Lower leg skin (tissue), 4 donors: ENCODE measurements around the gene COPZ2. TPM values are rescaled to one million over a fixed set of nuclear protein-coding genes. Genes with fewer than 3 reads are reported as not detected.

Experiments
- DNase-seq, 2 donors: peaks; one replicate each; pipeline ENCODE4 v3.0.0-alpha.2; 2019; ENCODE audit warnings: low spot score in 2 of 2
- H3K4me3 ChIP-seq: fragments of 200-600 bp; sonication (generic); 2 replicates; pipeline ENCODE4 v1.5.1; 2017; ENCODE audit warnings: mild to moderate bottlenecking, low read depth; ENCODE audit not compliant: poor library complexity, severe bottlenecking
- POLR2A ChIP-seq, 2 donors: fragments of 450-650 bp; IDR thresholded peaks; one replicate each; pipeline ENCODE4 v1.6.1; 2016 to 2017; ENCODE audit warnings: antibody characterized with exemption in 2 of 2, mild to moderate bottlenecking in 1 of 2, moderate library complexity in 1 of 2
- WGBS, 2 donors: methylation state at CpG; one replicate each; pipeline ENCODE4 v1.1.5; 2018; 5-methylcytosine and 5-hydroxymethylcytosine counted together
- intact Hi-C: fragments of 100-400 bp; cut with DNase I; formaldehyde crosslinking; loops from one replicate; pipeline ENCODE4 v1.15.0; 2023; ENCODE audit warnings: low total_unique reads
- total RNA-seq, 4 donors: library from RNA; depleted of rRNA; stranded (reverse); fragments of >200 nt; gene quantifications; one replicate each; pipeline ENCODE4 v1.1.0, GENCODE V29; 2016
- TF ChIP-seq, protein P1 (sequence below), 3 donors: fragments of 450-650 bp; IDR thresholded peaks; one replicate each; pipeline ENCODE4 v1.5.1; 2016; ENCODE audit warnings: antibody characterized with exemption in 3 of 3, mild to moderate bottlenecking in 3 of 3, moderate library complexity in 2 of 3

Gene COPZ2
- total RNA-seq, 4 donors from 2014 or later: 9.1 to 16.9 (median 12.9) TPM

DNA sequence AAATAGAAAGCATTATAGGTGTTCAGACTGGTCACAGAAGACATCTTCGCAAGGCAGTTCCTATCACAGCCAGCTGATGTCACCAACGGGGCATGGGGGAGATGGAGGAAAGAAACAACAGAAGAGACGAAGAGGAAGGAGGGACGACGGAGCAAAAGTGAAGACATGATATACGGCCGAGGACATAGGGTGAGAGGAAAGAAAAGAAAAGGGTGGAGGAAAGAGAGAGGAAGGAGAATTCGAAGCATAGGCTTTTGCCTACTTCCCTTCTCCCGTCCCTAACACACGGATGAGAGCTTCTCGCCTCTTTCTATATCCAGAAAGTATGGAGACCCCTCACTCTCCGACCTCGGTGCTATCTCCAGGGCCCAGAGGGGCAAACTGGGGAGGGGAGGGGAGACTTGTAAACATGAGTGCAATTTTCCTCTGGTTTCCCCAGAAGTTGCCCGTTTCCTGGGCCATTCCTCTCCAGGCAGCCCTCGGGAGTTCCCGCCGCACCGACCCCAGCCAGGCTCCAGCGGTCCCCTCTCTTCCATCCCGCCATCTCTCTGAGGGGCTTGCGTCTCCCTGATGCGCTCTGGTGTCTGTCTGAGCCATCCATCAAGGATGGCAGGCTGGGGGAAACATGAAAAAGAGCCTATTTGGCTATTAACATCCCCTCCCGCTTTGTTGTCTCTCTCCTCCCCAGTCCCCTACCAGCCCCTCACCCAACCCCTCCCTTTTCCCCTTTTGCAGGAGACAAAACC, 26.0 kb downstream of the COPZ2 start:
- WGBS, 2 donors: 7 to 8% methylated on average over 23 of the region's 23 CpGs
- TF ChIP-seq, protein P1, sequence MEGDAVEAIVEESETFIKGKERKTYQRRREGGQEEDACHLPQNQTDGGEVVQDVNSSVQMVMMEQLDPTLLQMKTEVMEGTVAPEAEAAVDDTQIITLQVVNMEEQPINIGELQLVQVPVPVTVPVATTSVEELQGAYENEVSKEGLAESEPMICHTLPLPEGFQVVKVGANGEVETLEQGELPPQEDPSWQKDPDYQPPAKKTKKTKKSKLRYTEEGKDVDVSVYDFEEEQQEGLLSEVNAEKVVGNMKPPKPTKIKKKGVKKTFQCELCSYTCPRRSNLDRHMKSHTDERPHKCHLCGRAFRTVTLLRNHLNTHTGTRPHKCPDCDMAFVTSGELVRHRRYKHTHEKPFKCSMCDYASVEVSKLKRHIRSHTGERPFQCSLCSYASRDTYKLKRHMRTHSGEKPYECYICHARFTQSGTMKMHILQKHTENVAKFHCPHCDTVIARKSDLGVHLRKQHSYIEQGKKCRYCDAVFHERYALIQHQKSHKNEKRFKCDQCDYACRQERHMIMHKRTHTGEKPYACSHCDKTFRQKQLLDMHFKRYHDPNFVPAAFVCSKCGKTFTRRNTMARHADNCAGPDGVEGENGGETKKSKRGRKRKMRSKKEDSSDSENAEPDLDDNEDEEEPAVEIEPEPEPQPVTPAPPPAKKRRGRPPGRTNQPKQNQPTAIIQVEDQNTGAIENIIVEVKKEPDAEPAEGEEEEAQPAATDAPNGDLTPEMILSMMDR (IDR thresholded peaks at IDR 0.05): no peak
- no peak for TF ChIP-seq POLR2A (IDR thresholded peaks at IDR 0.05)
- intact Hi-C loops: no loop called here
- no peak overlapping the region for H3K4me3 ChIP-seq
- DNase-seq: no peak

DNA sequence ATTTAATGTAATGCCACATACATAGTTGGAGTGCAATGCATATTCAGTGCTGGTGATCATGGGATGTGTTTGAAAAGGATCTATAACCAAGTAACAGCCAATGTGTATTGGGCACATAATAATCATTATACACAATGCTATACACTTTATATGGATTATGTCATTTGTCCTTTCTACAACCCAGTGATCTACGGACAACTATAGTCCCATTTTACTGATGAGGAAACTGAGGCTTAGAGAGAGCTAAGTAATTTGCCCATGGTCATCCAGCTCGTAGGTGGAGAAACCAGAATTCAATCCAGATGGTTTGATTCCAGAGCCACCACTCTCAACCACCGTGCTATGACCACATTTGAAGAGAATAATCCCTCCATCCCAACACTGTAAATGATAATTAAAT, 27.4 kb downstream of the COPZ2 start:
- H3K4me3 ChIP-seq: no peak overlapping the region
- TF ChIP-seq, protein P1 (IDR thresholded peaks at IDR 0.05): no peak
- no peak for TF ChIP-seq POLR2A (IDR thresholded peaks at IDR 0.05)
- WGBS, 2 donors: 87 to 90% methylated on average over 3 of the region's 3 CpGs
- intact Hi-C loops: no loop called here
- DNase-seq: no peak

DNA sequence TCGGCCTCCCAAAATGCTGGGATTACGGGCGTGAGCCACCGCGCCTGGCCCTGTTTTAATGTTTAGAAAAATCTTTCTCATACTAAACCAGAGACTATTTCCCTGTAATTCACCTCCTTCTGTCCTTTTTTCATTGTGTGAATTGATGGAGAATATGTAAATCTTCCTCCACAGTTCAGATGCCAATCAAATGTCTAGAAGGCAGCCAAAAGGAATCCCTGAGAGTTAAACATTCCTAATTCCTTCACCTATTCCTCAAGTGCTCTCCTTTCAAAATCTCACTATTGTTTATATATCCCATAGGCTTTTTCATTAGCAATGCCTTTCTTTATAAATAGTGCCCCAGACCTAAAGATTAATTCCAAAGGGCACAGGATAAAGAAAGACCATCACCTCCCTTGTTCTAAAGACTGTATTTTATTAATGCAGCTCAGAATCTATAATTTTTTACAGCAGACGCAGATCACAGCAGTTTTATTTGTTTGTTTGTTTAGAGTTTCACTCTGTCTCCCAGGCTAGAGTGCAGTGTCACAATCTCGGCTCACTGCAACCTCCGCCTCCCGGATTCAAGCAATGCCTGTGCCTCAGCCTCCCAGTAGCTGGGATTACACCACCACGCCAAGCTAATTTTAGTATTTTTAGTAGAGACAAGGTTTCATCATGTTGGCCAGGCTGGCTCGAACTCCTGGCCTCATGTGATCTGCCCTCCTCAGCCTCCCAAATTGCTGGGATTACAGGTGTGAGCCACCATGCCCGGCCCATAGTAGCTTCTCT, 30.5 kb downstream of the COPZ2 start:
- TF ChIP-seq POLR2A (IDR thresholded peaks at IDR 0.05): no peak
- TF ChIP-seq, protein P1 (IDR thresholded peaks at IDR 0.05): no peak
- intact Hi-C loops: no loop called here
- no peak overlapping the region for H3K4me3 ChIP-seq
- WGBS, 2 donors: 89% methylated on average over 12 of the region's 12 CpGs
- no peak for DNase-seq

DNA sequence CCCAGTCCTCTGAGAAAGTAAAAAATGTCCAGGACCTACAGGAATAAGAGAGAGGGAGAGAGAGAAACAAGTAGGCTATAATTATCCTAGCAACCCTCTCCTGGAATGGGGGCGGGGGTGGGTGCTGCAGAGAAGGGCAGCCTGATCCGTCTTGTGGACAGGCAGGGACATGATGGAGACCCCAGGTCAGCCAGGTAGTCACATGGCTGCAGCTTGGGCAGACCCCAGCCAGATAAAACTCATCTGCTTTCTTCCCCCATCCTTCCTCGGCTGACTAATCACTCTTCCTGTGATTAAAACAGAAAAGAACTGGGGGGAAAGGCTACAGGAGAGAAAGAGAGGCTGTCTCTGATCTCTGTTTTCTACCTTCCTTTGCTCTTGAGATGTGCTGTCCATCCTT, 32.6 kb downstream of the COPZ2 start:
- DNase-seq: no peak
- 62 to 73% methylated on average over 3 of the region's 3 CpGs for WGBS, 2 donors
- intact Hi-C loops: no loop called here
- TF ChIP-seq, protein P1 (IDR thresholded peaks at IDR 0.05): no peak
- TF ChIP-seq POLR2A (IDR thresholded peaks at IDR 0.05): no peak
- no peak overlapping the region for H3K4me3 ChIP-seq

DNA sequence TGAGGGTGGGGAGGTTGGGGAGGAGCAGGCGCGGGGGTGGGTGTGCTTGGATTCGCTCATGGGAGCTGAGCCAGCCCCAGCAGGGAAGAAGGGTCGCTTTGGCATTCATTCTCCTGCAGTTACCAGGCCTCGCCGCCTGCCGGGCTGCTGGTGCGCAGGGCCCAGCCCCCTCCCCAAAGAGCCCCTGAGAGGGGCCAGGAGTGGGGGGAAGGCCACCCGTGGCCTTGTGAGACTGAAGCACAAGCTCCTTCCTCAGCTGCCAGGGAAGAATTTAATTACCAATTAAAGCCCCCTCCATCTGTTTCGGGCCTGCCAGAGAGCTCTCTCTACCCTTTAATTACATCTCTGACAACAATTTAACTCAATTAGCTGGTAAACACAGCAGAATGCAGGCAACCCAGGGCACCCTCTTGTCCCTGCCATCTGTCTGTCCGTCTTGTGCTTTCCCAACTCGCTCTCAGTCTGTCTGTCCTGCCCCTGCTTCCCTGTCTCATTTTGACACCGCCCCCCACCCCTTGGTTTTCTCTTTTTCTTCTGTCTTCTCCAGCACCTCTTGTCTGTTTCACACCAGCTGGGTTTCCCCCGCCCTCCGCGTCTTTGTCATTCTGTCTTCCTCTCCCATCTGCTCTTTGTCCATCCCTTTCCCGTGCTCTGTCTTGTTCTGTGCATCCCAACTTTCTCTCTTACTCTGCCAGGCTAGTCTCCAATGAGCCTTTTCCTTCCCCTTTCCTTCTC, 34.0 kb downstream of the COPZ2 start:
- intact Hi-C loops: no loop called here
- TF ChIP-seq POLR2A (IDR thresholded peaks at IDR 0.05): no peak
- TF ChIP-seq, protein P1 (IDR thresholded peaks at IDR 0.05): no peak
- no peak for DNase-seq
- 78% methylated on average over 17 of the region's 17 CpGs for WGBS, 2 donors
- H3K4me3 ChIP-seq: no peak overlapping the region
